ENCODE measurements around the gene PCNP.

- TF ChIP-seq CTCF (IDR thresholded peaks at IDR 0.05), result no peak
- no peak for TF ChIP-seq POLR2A (IDR thresholded peaks at IDR 0.05)
Observed at GRCh38 chr3:101571028-101571895, 2.7 kb upstream of the PCNP start.
